ENCODE measurements around the gene DMGDH. TPM values are rescaled to one million over a fixed set of nuclear protein-coding genes. Genes with fewer than 3 reads are reported as not detected.

The DMGDH gene
- total and polyA plus RNA-seq, 12 donors = 2.8 to 14.5 (median 8.3) TPM

DNA sequence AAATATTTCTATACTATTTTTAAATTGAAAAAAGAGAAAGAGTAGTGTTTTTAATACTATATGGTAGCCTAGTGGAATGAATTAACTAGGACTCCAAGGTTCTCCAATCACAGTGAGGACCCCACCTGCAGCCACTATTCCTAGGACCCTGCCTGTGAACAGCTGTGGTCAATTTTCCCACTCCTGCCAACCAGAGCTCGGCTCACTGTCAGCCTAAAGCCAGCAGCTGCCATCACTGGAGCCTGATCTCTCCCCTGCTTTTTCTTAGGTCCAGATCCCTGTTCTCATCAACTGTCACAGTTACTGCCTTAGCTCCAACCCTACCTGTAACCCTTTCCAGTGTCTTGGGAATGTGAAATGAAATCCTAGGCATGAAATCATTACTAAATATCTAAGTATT, 109.7 kb downstream of the DMGDH start:
- TF ChIP-seq POLR2A (IDR thresholded peaks at IDR 0.05) = no peak
- TF ChIP-seq, protein P1, sequence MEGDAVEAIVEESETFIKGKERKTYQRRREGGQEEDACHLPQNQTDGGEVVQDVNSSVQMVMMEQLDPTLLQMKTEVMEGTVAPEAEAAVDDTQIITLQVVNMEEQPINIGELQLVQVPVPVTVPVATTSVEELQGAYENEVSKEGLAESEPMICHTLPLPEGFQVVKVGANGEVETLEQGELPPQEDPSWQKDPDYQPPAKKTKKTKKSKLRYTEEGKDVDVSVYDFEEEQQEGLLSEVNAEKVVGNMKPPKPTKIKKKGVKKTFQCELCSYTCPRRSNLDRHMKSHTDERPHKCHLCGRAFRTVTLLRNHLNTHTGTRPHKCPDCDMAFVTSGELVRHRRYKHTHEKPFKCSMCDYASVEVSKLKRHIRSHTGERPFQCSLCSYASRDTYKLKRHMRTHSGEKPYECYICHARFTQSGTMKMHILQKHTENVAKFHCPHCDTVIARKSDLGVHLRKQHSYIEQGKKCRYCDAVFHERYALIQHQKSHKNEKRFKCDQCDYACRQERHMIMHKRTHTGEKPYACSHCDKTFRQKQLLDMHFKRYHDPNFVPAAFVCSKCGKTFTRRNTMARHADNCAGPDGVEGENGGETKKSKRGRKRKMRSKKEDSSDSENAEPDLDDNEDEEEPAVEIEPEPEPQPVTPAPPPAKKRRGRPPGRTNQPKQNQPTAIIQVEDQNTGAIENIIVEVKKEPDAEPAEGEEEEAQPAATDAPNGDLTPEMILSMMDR (IDR thresholded peaks at IDR 0.05) = no peak
- H3K4me3 ChIP-seq = no peak overlapping the region
- no peaks in the 10 kb centered on the region for H3K9me3 ChIP-seq (replicated peaks in 1 of 3)
- DNase-seq = no peak
- intact Hi-C loops (cut with DNase I) = loop anchor here in 1 of 2 donors (10.0 kb wide), 1 partner anchor 495 kb away; no protein-coding TSS in a partner anchor
- H3K27ac ChIP-seq = no peak overlapping the region
- H3K27me3 ChIP-seq = no peaks in the 10 kb centered on the region
- peaks cover 0 to 4% of the 10 kb centered on the region in 2 donors for H3K36me3 ChIP-seq (replicated peaks in 1 of 2)
- no peaks in the 10 kb centered on the region for H3K4me1 ChIP-seq (replicated peaks in 1 of 2)
- 81 to 100% (median 95%) methylated on average over 1 of the region's 1 CpG for WGBS, 4 donors

DNA sequence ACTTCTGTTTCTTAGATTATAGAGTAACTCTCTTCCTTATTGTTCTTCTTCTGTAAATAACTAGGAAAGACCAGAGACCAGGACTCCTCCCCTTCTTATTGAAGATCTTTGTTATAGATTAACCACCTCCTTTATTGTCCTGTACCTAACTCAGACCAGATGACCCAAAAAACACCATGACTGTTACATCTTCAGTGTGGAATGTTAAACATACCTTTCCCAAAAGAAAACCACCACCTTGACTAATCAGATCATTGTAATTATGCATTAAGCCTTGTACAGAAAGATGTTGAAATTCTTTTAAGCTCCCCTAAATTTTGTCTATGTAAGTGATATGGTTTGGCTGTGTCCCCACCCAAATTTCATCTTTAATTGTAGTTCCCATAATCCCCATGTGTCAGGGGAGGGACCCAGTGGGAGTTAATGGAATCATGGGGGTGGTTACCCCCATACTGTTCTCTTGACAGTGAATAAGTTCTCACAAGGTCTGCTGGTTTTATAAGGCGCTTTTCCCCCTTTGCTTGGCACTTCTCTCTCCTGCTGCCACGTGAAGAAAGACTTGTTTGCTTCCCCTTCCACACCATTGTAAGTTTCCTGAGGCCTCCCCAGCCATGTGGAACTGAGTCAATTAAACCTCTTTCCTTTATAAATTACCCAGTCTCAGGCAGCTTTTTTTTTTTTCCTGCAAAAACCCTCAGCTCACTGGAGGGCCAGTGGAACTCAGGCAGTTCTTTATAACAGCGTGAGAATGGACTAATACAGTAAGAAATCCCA, 110.6 kb downstream of the DMGDH start:
- no peak overlapping the region for H3K27ac ChIP-seq
- H3K4me3 ChIP-seq = no peak overlapping the region
- 46 to 83% (median 80%) methylated on average over 3 of the region's 3 CpGs for WGBS, 4 donors
- peaks cover 0 to 4% of the 10 kb centered on the region in 2 donors for H3K36me3 ChIP-seq (replicated peaks in 1 of 2)
- TF ChIP-seq, protein P1 (IDR thresholded peaks at IDR 0.05) = no peak
- no peak for TF ChIP-seq POLR2A (IDR thresholded peaks at IDR 0.05)
- no peaks in the 10 kb centered on the region for H3K27me3 ChIP-seq
- intact Hi-C loops (cut with DNase I) = no loop called here
- no peaks in the 10 kb centered on the region for H3K4me1 ChIP-seq (replicated peaks in 1 of 2)
- DNase-seq = no peak
- H3K9me3 ChIP-seq (replicated peaks in 1 of 3) = no peaks in the 10 kb centered on the region

DNA sequence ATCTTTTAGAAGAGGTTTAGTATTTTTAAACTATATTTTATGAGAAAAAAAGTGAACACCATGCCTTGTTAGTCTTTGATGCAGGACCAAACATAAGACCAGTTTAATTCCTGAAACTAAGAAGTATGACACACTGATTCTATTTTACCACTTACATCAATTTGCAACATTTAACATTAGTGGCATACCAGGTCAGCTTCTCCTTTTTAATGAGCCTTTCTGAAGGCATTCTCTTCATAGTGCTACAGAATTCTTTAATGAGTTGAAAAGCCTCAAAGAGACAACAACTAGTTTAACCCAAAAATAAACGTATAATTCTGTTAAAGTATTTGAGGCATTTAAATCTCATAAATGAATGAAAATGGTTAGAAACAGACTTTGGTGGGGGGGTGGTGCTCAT, 112.6 kb downstream of the DMGDH start:
- no peak for DNase-seq
- 76 to 91% (median 86%) methylated on average over 1 of the region's 1 CpG for WGBS, 4 donors
- H3K9me3 ChIP-seq (replicated peaks in 1 of 3) = no peaks in the 10 kb centered on the region
- intact Hi-C loops (cut with DNase I) = no loop called here
- H3K4me1 ChIP-seq (replicated peaks in 1 of 2) = no peaks in the 10 kb centered on the region
- no peak overlapping the region for H3K27ac ChIP-seq
- no peak overlapping the region for H3K4me3 ChIP-seq
- TF ChIP-seq, protein P1 (IDR thresholded peaks at IDR 0.05) = no peak
- no peak for TF ChIP-seq POLR2A (IDR thresholded peaks at IDR 0.05)
- no peaks in the 10 kb centered on the region for H3K36me3 ChIP-seq (replicated peaks in 1 of 2)
- no peaks in the 10 kb centered on the region for H3K27me3 ChIP-seq

DNA sequence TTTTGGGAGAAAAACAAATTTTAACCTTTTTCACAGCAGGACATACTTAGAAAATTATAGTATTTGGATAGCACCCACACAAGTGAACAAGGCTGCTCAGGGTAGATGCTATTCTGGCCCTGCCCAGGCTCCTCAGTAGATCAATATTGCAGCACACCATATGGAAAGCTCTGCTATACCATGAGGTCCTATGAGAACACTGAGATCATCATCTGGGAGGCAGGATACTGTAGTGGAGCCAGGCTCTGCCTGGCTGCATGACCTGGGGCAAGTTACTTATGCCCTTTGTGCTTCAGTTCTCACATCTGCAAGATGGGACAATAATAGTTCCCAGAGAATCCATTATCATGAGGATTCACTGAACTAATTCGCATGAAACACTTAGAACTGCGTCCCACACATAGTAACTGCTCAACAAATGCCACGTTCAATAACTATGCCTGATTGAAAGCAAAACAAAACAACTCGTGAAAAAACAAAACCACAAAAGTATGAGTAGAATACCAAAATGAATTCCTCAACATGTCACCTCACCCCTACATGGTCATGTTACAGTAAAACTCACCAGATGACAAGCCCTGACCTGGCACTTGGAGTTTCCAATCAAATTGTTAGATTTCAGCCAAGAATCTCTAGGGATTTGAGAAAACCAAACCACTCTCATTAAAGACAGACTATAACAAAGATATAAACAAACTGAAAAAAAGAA, 116.2 kb downstream of the DMGDH start:
- TF ChIP-seq POLR2A (IDR thresholded peaks at IDR 0.05) = no peak
- TF ChIP-seq, protein P1 (IDR thresholded peaks at IDR 0.05) = no peak
- DNase-seq = no peak
- no peaks in the 10 kb centered on the region for H3K27me3 ChIP-seq
- no peaks in the 10 kb centered on the region for H3K4me1 ChIP-seq (replicated peaks in 1 of 2)
- no peak overlapping the region for H3K4me3 ChIP-seq
- H3K9me3 ChIP-seq (replicated peaks in 1 of 3) = no peaks in the 10 kb centered on the region
- H3K27ac ChIP-seq = no peak overlapping the region
- intact Hi-C loops (cut with DNase I) = no loop called here
- no peaks in the 10 kb centered on the region for H3K36me3 ChIP-seq (replicated peaks in 1 of 2)
- WGBS, 4 donors = 87 to 92% (median 90%) methylated on average over 4 of the region's 4 CpGs

Other genes with a start within 250 kb of the DMGDH start
- gene ARSB, start 84.4 kb downstream of the DMGDH start, total RNA-seq = 10 to 100 TPM in 7 of 9 donors, 1 to 10 TPM in 2; 6.4 to 24.5 (median 17.3) TPM
- gene ARSB, start 84.4 kb downstream of the DMGDH start, polyA plus RNA-seq = 1 to 10 TPM; 1.9 to 7.4 (median 2.4) TPM
- 10 to 100 TPM; 19.0 to 75.3 (median 28.5) TPM for gene BHMT2, start 93 bp upstream of the DMGDH start, total RNA-seq
- 10 to 100 TPM; 12.8 to 37.5 (median 15.9) TPM for gene BHMT2, start 93 bp upstream of the DMGDH start, polyA plus RNA-seq
- gene BHMT, start 42.1 kb upstream of the DMGDH start, total RNA-seq = 1 to 10 TPM in 1 of 9 donors, under 1 TPM in 7, not detected in 1; 0.23 to 1.6 (median 0.71) TPM
- gene BHMT, start 42.1 kb upstream of the DMGDH start, polyA plus RNA-seq = under 1 TPM; 0.24 to 0.56 (median 0.47) TPM
- 10 to 100 TPM in 7 of 9 donors, 1 to 10 TPM in 2; 6.1 to 16.4 (median 10.7) TPM for gene JMY, start 166.5 kb upstream of the DMGDH start, total RNA-seq
- gene JMY, start 166.5 kb upstream of the DMGDH start, polyA plus RNA-seq = 1 to 10 TPM; 2.9 to 8.0 (median 7.3) TPM